ENCODE data around the gene LRRC59. TPM values are rescaled to one million over a fixed set of nuclear protein-coding genes. Genes with fewer than 3 reads are reported as not detected.

The LRRC59 gene
- total and polyA plus RNA-seq, 2 of the 13 experiments (the other 11 are each of a cell fraction or from before 2014, with no cell fraction given): 87.3 to 222 TPM

- TF ChIP-seq NCOA5 (CRISPR knock-in tag; IDR thresholded peaks at IDR 0.05) (0 out of 2 replicates have a peak, but pooled peaks have one; percentile 50), ZNF598 (CRISPR knock-in tag; IDR thresholded peaks at IDR 0.05; ENCODE audit: borderline replicate concordance) (no peak), ZSCAN12 (CRISPR knock-in tag; IDR thresholded peaks at IDR 0.05) (no peak), ZGPAT (CRISPR knock-in tag; IDR thresholded peaks at IDR 0.05) (0 out of 2 replicates have a peak, but pooled peaks have one; percentile 6), NAIF1 (CRISPR knock-in tag; IDR thresholded peaks at IDR 0.05; ENCODE audit: borderline replicate concordance) (no peak), ZNF597 (CRISPR knock-in tag; IDR thresholded peaks at IDR 0.05) (0 out of 2 replicates have a peak, but pooled peaks have one; percentile 64), ZNF138 (CRISPR knock-in tag; IDR thresholded peaks at IDR 0.05; ENCODE audit: low read depth) (no peak), ZSCAN5A (CRISPR knock-in tag; IDR thresholded peaks at IDR 0.05; ENCODE audit: borderline replicate concordance) (no peak), AKAP8 (CRISPR knock-in tag; IDR thresholded peaks at IDR 0.05) (no peak), ZNF407 (CRISPR knock-in tag; IDR thresholded peaks at IDR 0.05; ENCODE audit: not compliant biosample characterization) (no peak), ZNF337 (CRISPR knock-in tag; IDR thresholded peaks at IDR 0.05; ENCODE audit: borderline replicate concordance, low read depth) (no peak), MAZ (IDR thresholded peaks at IDR 0.05; ENCODE audit: borderline replicate concordance, low read depth, low read length) (no peak), MAZ (CRISPR knock-in tag; IDR thresholded peaks at IDR 0.05; ENCODE audit: low read depth) (no peak), YEATS4 (CRISPR knock-in tag; IDR thresholded peaks at IDR 0.05; ENCODE audit: borderline replicate concordance) (peak; percentile 13; the same call in 1 of the 2 replicates)
These were observed 27.8 kb upstream of the LRRC59 start (continued) for GRCh38 chr17:50424996-50425681.

Data from HepG2 (cell line).